ENCODE results near the gene ADAM23. TPM values are rescaled to one million over a fixed set of nuclear protein-coding genes. Genes with fewer than 3 reads are reported as not detected.
A peak's percentile ranks its signal among the peaks of the same experiment; 100 is the strongest.
"Not testable (repeated sequence)": the region's sequence is repeated elsewhere in the genome, so short reads cannot be mapped to it uniquely, and the experiment has no call there.

ADAM23 gene, protein sequence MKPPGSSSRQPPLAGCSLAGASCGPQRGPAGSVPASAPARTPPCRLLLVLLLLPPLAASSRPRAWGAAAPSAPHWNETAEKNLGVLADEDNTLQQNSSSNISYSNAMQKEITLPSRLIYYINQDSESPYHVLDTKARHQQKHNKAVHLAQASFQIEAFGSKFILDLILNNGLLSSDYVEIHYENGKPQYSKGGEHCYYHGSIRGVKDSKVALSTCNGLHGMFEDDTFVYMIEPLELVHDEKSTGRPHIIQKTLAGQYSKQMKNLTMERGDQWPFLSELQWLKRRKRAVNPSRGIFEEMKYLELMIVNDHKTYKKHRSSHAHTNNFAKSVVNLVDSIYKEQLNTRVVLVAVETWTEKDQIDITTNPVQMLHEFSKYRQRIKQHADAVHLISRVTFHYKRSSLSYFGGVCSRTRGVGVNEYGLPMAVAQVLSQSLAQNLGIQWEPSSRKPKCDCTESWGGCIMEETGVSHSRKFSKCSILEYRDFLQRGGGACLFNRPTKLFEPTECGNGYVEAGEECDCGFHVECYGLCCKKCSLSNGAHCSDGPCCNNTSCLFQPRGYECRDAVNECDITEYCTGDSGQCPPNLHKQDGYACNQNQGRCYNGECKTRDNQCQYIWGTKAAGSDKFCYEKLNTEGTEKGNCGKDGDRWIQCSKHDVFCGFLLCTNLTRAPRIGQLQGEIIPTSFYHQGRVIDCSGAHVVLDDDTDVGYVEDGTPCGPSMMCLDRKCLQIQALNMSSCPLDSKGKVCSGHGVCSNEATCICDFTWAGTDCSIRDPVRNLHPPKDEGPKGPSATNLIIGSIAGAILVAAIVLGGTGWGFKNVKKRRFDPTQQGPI
- total RNA-seq (2014; rRNA removed; shearing (Covaris generic)) = not detected in 2 replicates

- peak; percentile 17 for DNase-seq (ENCODE audit: low read depth)
Observed at GRCh38 chr2:206442833-206443734, at the start of gene ADAM23. TSS of gene ADAM23 (plus strand) at chr2:206443532. CDS start at chr2:206443867, 335 bp downstream.

DNA sequence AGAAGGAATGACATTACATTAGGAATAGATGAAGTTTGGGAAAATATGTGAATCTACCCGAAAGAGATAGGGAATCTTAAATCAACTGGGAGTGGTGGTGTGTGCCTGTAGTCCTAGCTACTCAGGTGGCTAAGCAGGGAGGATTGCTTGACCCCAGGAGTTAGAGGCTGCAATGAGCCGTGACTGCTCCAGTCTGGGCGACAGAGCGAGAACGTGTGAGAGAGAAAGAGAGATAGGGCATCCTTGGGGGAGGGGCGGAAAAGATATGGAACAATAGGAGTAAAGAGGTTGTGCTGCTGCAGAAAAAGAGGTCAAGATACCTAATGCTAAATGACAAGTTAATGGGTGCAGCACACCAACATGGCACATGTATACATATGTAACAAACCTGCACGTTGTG is 47.1 kb upstream of the ADAM23 start:
- no peak for DNase-seq (ENCODE audit: low read depth)

DNA sequence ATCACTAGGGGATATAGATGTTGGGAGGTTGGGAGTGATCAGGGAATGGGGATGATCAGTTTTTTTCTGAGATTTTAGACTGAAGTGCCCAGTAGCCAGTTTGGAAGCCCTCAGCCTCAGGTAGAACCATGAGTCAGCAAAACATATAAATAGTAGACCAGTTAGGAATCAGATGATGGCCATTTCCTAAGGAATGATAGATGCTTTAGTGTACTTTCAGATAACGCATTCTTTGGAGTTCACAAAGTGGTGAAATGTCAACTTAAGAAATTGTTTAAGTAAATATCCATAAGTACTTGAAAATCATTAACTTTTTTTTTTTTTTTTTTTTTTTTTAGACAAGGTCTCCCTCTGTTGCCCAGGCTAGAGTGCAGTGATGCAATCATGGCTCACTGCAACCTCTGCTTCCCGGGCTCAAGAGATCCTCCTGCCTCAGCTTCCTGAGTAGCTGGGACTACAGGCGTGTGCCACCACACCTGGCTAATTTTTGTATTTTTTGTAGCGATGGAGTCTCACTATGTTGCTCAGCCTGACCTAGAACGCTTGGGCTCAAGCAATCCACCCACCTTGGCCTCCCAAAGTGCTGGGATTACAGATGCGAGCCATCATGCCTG is 40.3 kb upstream of the ADAM23 start:
- not testable (repeated sequence) for DNase-seq (ENCODE audit: low read depth)

GRCh38 chr2:206408323-206409320 is 34.7 kb upstream of the ADAM23 start:
- no peak for DNase-seq (ENCODE audit: low read depth)

GRCh38 chr2:206410714-206411113 is 32.6 kb upstream of the ADAM23 start:
- no peak for DNase-seq (ENCODE audit: low read depth)

DNA sequence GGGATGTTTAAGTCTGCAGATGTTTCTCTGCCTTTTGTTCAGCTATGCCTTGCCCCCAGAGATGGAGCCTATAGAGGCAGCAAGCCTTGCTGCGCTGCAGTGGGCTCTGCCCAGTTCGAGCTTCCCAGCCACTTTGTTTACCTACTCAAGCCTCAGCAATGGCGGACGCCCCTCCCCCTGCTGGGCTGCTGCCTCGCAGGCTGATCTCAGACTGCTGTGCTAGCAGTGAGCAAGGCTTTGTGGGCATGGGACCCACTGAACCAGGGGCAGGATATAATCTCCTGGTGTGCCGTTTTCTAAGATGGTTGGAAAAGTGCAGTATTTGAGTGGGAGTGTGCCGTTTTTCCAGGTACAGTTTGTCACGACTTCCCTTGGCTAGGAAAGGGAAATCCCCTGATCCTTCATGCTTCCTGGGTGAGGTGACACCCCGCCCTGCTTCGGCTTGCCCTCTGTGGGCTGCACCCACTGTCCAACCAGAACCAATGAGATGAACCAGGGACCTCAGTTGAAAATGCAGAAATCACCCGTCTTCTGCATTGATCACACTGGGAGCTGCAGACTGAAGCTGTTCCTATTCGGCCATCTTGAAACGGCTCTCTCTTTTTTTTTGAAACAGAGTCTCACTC is 27.6 kb upstream of the ADAM23 start:
- no peak for DNase-seq (ENCODE audit: low read depth)

- DNase-seq (ENCODE audit: low read depth) = no peak
Observed at GRCh38 chr2:206418968-206419367, 24.4 kb upstream of the ADAM23 start.

GRCh38 chr2:206420721-206421120 is 22.6 kb upstream of the ADAM23 start:
- DNase-seq (ENCODE audit: low read depth) = no peak

DNA sequence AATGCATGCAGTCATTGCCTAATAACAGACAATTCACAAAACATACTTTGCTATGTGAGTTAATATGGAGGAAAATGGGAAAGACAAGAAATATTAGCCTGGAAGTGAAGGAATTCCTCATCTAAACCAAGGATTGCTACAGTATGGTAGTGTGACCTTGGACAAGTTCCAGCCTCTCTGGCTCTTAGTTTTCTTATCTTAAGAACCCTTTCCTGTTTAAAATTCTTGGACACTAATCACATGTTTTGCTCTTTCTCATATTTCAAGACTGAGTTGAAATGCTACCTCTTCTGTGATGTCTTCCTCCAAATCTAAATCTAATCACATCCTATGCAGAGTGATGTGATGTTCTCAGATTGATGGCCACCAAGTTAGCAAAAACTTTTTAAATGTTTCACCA is 20.8 kb upstream of the ADAM23 start:
- no peak for DNase-seq (ENCODE audit: low read depth)

DNA sequence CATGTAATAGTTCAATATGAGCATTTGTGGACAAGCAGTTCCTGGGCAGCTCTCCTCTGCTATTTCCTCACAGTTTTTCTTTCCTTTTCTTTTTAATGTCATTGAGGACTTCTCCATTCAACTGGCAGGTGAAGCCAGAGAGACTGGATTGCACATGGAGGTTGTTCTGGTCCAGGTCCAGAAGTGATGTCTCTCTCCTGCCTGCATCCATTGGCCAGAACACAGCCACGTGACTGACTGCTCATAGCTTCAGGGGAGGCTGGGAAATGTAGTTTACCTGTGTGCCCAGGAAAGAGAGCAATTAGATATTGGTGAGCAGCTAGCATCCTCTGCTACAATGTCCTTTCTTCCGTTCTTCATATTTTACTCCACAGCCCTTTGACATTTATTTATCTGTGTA is 20.2 kb upstream of the ADAM23 start:
- peak; percentile 19 for DNase-seq (ENCODE audit: low read depth)

- DNase-seq (ENCODE audit: low read depth) = no peak
Observed at GRCh38 chr2:206424134-206424533, 19.2 kb upstream of the ADAM23 start.

- no peak for DNase-seq (ENCODE audit: low read depth)
Observed at GRCh38 chr2:206428783-206429182, 14.5 kb upstream of the ADAM23 start.

DNA sequence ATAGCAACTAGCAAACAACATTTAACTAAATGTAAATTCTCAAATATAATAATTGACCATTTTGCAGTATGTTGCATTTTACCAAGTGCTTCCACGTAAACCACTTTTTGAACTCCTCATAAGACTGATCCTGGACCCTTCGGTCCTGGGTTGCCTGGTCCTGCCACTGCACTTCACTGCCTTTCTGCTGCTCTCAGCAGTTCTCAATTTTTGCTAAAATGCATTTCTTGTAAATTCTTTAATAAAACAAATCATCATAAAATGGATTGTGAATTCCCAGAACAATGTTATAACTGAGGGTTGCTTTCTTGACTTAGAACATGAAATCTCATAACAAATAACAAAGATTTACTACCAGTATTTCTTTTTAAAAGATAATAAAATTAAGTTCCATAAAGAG is 12.9 kb upstream of the ADAM23 start:
- DNase-seq (ENCODE audit: low read depth) = no peak

DNA sequence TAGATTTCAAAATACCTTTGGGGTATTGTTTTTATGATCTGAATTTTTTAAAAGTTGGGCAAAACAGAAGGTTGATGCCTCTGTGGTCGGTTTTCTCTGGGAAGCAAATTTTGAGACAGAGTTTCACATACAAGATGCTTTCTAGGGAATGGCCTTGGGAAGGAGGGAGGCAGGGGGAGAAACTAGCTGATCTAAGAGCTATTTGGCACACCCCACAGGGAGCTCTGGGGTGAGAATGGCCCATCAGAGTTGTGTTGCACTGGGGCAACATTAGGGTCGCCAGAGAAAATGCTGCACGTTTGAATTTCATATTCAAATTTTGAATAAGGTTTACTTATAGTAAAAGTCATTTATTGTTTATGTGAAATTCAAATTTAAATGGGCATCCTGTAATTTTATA is 11.9 kb upstream of the ADAM23 start:
- no peak for DNase-seq (ENCODE audit: low read depth)

DNA sequence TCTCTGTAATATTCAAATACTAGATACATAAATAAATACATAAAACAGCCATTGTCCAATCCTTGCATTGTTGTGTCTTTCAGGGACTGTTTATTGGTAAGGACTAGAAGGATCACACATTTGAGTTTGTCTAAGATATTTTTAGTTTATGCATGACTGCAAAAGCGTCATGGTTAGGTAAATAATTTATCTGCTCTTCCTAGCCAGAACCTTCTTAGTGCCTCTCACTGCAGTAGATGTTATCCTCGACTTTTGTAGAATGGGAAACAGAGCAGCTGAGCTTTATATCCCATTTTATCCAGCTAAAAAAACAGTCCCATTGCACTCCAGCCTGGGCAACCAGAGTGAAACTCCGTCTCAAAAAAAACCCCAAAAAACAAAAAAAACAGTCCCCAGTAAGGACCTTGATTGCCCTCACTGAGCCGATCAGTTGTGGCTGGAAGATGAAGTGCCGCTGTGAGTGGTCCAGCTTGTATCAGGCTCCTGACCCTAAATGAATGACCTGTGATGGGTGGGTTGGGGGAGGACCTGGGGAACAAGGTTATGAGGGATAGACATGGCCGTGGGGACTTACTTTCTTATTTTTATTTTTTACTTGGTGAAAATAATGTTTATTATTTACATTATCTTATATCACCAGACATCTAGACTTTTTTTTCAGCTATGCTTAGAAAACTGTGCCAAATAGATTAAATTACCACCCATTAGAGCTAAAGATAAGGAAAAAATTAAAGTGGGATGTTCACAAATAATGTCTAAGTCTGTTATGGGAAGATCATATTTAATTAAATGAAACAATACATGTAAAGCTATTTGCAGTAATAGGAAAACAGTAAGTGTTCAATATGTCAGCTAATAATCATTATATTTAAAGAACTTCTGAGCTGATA is 10.9 kb upstream of the ADAM23 start:
- DNase-seq (ENCODE audit: low read depth) = no peak

DNA sequence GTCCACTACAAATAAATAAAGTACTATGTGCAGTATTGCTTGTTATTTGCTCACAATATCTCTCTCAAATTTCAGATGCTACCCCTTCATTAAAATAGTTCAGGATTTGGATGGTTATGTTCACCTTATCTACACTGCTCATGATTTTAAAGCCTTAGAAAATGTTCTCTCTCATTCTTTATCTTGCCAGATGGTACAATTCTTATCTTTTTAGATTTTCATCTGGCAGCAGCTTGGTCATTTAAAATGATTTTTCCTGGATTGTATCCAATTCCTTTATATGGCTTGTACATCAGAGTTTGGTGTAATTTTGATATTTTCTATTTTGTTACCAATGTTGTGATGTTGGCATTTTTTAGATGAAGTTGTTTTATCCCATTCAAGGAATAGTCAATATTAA is 10.1 kb upstream of the ADAM23 start:
- DNase-seq (ENCODE audit: low read depth) = no peak

- DNase-seq (ENCODE audit: low read depth) = no peak
Observed at GRCh38 chr2:206433686-206434085, 9.6 kb upstream of the ADAM23 start.

- DNase-seq (ENCODE audit: low read depth) = no peak
Observed at GRCh38 chr2:206435742-206436141, 7.6 kb upstream of the ADAM23 start.
